ENCODE results near the gene MRPL23. TPM values are rescaled to one million over a fixed set of nuclear protein-coding genes. Genes with fewer than 3 reads are reported as not detected.

MRPL23 gene
- total RNA-seq, 2 experiments from 2014 or later, result 134 to 145 TPM

DNA sequence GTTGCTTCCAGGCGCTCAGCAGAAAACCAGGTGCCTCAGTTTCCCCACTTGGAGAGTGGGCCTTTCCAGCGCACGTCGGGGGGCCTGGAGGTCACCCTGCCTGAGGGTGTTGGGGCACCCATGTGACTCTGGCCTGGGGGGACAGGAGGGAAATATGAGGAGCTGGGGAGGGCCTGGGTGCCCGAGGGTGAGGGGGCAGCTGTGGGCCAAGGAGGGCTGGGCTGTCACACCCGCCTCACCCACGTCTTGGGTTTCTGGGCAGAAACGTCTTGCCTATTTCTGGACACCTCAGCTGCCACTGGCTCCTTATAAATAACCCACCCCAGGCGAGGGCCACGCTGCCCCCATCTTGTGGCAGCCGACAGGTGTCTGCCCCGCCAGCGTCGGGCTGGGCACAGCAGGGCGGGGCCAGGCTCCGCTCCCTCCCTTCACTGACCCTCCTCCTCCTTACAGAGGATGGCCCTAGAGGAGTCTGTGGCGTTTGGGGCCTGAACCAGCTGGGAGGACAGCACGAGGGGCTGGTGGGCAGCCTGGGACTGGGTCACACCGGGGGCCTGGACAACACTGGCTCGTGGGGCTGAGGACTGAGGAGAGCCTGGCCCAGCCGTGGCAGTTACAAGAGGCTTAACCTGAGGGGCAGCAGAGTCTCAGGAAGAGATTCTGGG, 26.1 kb upstream of the MRPL23 start:
- Mint-ChIP-seq H3K4me1 (ENCODE audit: low read depth) (peaks cover 10% of the 10 kb centered on the region), H3K27ac (no peak overlapping the region), H3K9me3 (no peaks in the 10 kb centered on the region), H3K4me3 (no peak overlapping the region), H3K27me3 (no peaks in the 10 kb centered on the region), H3K36me3 (ENCODE audit: low read depth) (no peaks in the 10 kb centered on the region)
- intact Hi-C loops (cut with micrococcal nuclease), result no loop called here
- CTCF ChIA-PET, result interaction anchor here (1.0 to 1.7 kb wide), 4 partner anchors 38 to 227 kb away, joined by 3 to 9 read pairs (median 4); no protein-coding TSS in a partner anchor
- TF ChIP-seq, protein P1, sequence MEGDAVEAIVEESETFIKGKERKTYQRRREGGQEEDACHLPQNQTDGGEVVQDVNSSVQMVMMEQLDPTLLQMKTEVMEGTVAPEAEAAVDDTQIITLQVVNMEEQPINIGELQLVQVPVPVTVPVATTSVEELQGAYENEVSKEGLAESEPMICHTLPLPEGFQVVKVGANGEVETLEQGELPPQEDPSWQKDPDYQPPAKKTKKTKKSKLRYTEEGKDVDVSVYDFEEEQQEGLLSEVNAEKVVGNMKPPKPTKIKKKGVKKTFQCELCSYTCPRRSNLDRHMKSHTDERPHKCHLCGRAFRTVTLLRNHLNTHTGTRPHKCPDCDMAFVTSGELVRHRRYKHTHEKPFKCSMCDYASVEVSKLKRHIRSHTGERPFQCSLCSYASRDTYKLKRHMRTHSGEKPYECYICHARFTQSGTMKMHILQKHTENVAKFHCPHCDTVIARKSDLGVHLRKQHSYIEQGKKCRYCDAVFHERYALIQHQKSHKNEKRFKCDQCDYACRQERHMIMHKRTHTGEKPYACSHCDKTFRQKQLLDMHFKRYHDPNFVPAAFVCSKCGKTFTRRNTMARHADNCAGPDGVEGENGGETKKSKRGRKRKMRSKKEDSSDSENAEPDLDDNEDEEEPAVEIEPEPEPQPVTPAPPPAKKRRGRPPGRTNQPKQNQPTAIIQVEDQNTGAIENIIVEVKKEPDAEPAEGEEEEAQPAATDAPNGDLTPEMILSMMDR (IDR thresholded peaks at IDR 0.05), result no peak
- DNase-seq, result no peak
- POLR2A ChIA-PET, result interaction anchor here (0.6 to 2.9 kb wide), 4 partner anchors 30 to 1375 kb away, joined by 3 to 25 read pairs (median 4); partner anchors contain the start of gene PRR33
- no peak for ATAC-seq

GRCh38 chr11:1921574-1922141, 25.5 kb upstream of the MRPL23 start:
- DNase-seq, result no peak
- no peak for ATAC-seq
- Mint-ChIP-seq H3K27me3 (no peaks in the 10 kb centered on the region), H3K4me1 (ENCODE audit: low read depth) (peaks cover 4% of the 10 kb centered on the region), H3K9me3 (no peaks in the 10 kb centered on the region), H3K4me3 (no peak overlapping the region), H3K27ac (no peak overlapping the region), H3K36me3 (ENCODE audit: low read depth) (no peaks in the 10 kb centered on the region)
- ChIA-PET CTCF (interaction anchor here (0.7 to 1.7 kb wide), 7 partner anchors 38 to 228 kb away, joined by 3 to 9 read pairs (median 3); partner anchors contain the start of gene TNNI2), POLR2A (interaction anchor here (0.8 to 2.9 kb wide), 5 partner anchors 14 to 67 kb away, joined by 3 to 25 read pairs (median 4); partner anchors contain the start of gene PRR33)
- TF ChIP-seq, protein P1 (IDR thresholded peaks at IDR 0.05), result no peak
- intact Hi-C loops (cut with micrococcal nuclease), result no loop called here

- H3K36me3 Mint-ChIP-seq (ENCODE audit: low read depth), result no peaks in the 10 kb centered on the region
- no peaks in the 10 kb centered on the region for H3K9me3 Mint-ChIP-seq
- POLR2A ChIA-PET, result interaction anchor here (1.3 to 2.9 kb wide), 2 partner anchors 31 to 34 kb away, joined by 6 to 25 read pairs; partner anchors contain the start of gene PRR33
- TF ChIP-seq, protein P1 (IDR thresholded peaks at IDR 0.05), result no peak
- DNase-seq (no peak), ATAC-seq (no peak)
- CTCF ChIA-PET, result interaction anchor here (0.7 to 1.4 kb wide), 5 partner anchors 39 to 113 kb away, joined by 3 to 6 read pairs (median 3); partner anchors contain the start of gene TNNI2
- H3K4me3 Mint-ChIP-seq, result no peak overlapping the region
- H3K4me1 Mint-ChIP-seq (ENCODE audit: low read depth), result peaks cover 2% of the 10 kb centered on the region
- H3K27me3 Mint-ChIP-seq, result no peaks in the 10 kb centered on the region
- H3K27ac Mint-ChIP-seq, result no peak overlapping the region
- intact Hi-C loops (cut with micrococcal nuclease), result no loop called here
These were observed 24.6 kb upstream of the MRPL23 start for GRCh38 chr11:1922481-1923081.

DNA sequence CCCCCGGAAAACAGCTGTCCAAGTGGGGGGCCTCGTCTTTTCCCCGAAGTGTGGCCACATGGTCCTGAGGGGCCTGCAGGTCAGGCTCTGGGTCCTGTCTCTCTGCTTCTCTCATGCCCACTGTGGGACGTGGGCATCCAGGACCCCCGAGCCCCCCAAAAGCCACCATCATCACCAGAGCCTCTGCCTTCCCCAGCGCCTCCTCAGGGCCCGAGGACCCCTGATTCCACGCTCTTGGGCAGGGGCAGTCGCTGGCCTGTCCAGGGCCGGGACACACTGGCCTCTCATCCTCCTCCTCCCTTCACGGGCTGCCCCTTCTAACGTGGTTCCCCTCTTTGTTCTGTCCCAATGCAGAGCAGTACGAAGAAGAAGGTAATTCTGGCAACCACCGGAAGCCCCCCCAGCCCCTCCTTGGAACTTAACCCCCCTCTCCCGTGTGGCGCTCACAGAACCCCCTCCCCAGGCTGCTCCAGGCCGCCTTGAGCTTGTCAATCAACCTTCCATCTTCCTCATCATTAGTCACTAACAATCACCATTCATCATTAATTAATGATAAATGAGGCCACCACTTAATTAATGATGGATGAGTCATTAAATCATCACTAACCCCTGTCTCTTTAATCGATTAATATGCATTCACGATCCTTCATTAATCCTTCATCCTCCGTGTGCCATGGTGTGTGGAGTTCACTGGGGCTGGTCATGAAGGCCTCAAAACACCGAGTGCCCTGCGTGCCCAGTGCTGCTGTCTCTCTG, 23.8 kb upstream of the MRPL23 start:
- DNase-seq (no peak), ATAC-seq (no peak)
- CTCF ChIA-PET, result interaction anchor here (1.0 kb wide), 1 partner anchor 87 kb away, joined by 3 read pairs; no protein-coding TSS in a partner anchor
- TF ChIP-seq, protein P1 (IDR thresholded peaks at IDR 0.05), result no peak
- no peak overlapping the region for H3K4me3 Mint-ChIP-seq
- H3K9me3 Mint-ChIP-seq, result no peaks in the 10 kb centered on the region
- no peaks in the 10 kb centered on the region for H3K36me3 Mint-ChIP-seq (ENCODE audit: low read depth)
- H3K4me1 Mint-ChIP-seq (ENCODE audit: low read depth), result peaks cover 2% of the 10 kb centered on the region
- no peak overlapping the region for H3K27ac Mint-ChIP-seq
- intact Hi-C loops (cut with micrococcal nuclease), result no loop called here
- POLR2A ChIA-PET, result interaction anchor here (0.6 to 2.9 kb wide), 3 partner anchors 32 to 42 kb away, joined by 3 to 25 read pairs (median 4); partner anchors contain the start of gene PRR33
- no peaks in the 10 kb centered on the region for H3K27me3 Mint-ChIP-seq
